NCI-H2196 (cell line): ENCODE data around the gene JOSD2.
"Not testable (repeated sequence)": the region's sequence is repeated elsewhere in the genome, so short reads cannot be mapped to it uniquely, and the experiment has no call there.

Source experiments
- DNase-seq: peaks from one replicate; lab custom pipeline; 2025; ENCODE audit not compliant: unreplicated experiment; lab: John Stamatoyannopoulos, UW

The JOSD2 gene

GRCh38 chr19:50547385-50548190, 36.6 kb upstream of the JOSD2 start:
- DNase-seq: no peak

- no peak for DNase-seq
Observed at GRCh38 chr19:50546527-50547221, 35.7 kb upstream of the JOSD2 start.

- DNase-seq: no peak
Observed at GRCh38 chr19:50542943-50543342, 32.0 kb upstream of the JOSD2 start.

- DNase-seq: peak; percentile 86
Observed at GRCh38 chr19:50537769-50538230, 26.8 kb upstream of the JOSD2 start.

- no peak for DNase-seq
Observed at GRCh38 chr19:50537306-50537685, 26.3 kb upstream of the JOSD2 start.

- no peak for DNase-seq
Observed at GRCh38 chr19:50536662-50537305, 25.8 kb upstream of the JOSD2 start.

GRCh38 chr19:50535672-50536187, 24.7 kb upstream of the JOSD2 start:
- DNase-seq: no peak

- DNase-seq: no peak
Observed at GRCh38 chr19:50534478-50534877, 23.5 kb upstream of the JOSD2 start.

GRCh38 chr19:50532952-50533351, 22.0 kb upstream of the JOSD2 start:
- DNase-seq: no peak

GRCh38 chr19:50531171-50531612, 20.2 kb upstream of the JOSD2 start:
- DNase-seq: no peak

- DNase-seq: not testable (repeated sequence)
Observed at GRCh38 chr19:50528052-50528451, 17.1 kb upstream of the JOSD2 start.

- no peak for DNase-seq
Observed at GRCh38 chr19:50522881-50523280, 11.9 kb upstream of the JOSD2 start.

GRCh38 chr19:50520822-50521465, 10.0 kb upstream of the JOSD2 start:
- no peak for DNase-seq

GRCh38 chr19:50519006-50519575, 8.1 kb upstream of the JOSD2 start:
- DNase-seq: no peak

GRCh38 chr19:50518091-50519005, 7.4 kb upstream of the JOSD2 start:
- DNase-seq: no peak

GRCh38 chr19:50517704-50518075, 6.7 kb upstream of the JOSD2 start:
- no peak for DNase-seq

- DNase-seq: no peak
Observed at GRCh38 chr19:50516964-50517703, 6.1 kb upstream of the JOSD2 start.

- DNase-seq: no peak
Observed at GRCh38 chr19:50516456-50516855, 5.5 kb upstream of the JOSD2 start.

- DNase-seq: no peak
Observed at GRCh38 chr19:50515168-50515561, 4.2 kb upstream of the JOSD2 start.
